ENCODE measurements around the gene CERS6. TPM values are rescaled to one million over a fixed set of nuclear protein-coding genes. Genes with fewer than 3 reads are reported as not detected.

Gene CERS6
- total and polyA plus RNA-seq, 4 donors: 26.6 to 81.0 (median 41.5) TPM

- no peak for DNase-seq (ENCODE audit: low read depth in 4 of 6, low spot score in 6 of 6)
- 98% methylated on average over 3 of the region's 3 CpGs for WGBS (ENCODE audit: insufficient coverage)
- no peaks in the 10 kb centered on the region for H3K9me3 ChIP-seq (ENCODE audit: control insufficient read depth, insufficient read depth, low read length)
- H3K27ac ChIP-seq (ENCODE audit: low read depth, low read length): no peak overlapping the region
- H3K4me1 ChIP-seq (ENCODE audit: control insufficient read depth, insufficient read depth, low read length): peaks cover 5% of the 10 kb centered on the region
- H3K4me3 ChIP-seq (ENCODE audit: low read depth, low read length): no peak overlapping the region
- no peaks in the 10 kb centered on the region for H3K36me3 ChIP-seq (ENCODE audit: control insufficient read depth, insufficient read depth, low read length)
- no peaks in the 10 kb centered on the region for H3K27me3 ChIP-seq (ENCODE audit: control insufficient read depth, insufficient read depth, low read length)
Observed at GRCh38 chr2:168453404-168453803, 2.7 kb upstream of the CERS6 start.

GRCh38 chr2:168454737-168455644 lies 1.1 kb upstream of the CERS6 start:
- 93% methylated on average over 2 of the region's 6 CpGs for WGBS (ENCODE audit: insufficient coverage)
- Histone ChIP-seq H3K27me3 (ENCODE audit: control insufficient read depth, insufficient read depth, low read length) (no peaks in the 10 kb centered on the region), H3K4me3 (ENCODE audit: low read depth, low read length) (peak overlapping the region; percentile 94), H3K27ac (ENCODE audit: low read depth, low read length) (no peak overlapping the region), H3K4me1 (ENCODE audit: control insufficient read depth, insufficient read depth, low read length) (peaks cover 5% of the 10 kb centered on the region), H3K9me3 (ENCODE audit: control insufficient read depth, insufficient read depth, low read length) (no peaks in the 10 kb centered on the region), H3K36me3 (ENCODE audit: control insufficient read depth, insufficient read depth, low read length) (no peaks in the 10 kb centered on the region)
- DNase-seq (ENCODE audit: low read depth in 4 of 6, low spot score in 6 of 6): no peak

- 0% methylated on average over 58 of the region's 61 CpGs for WGBS (ENCODE audit: insufficient coverage)
- peak in 5 of 6 donors; percentile 33 to 92 (median 63) for DNase-seq (ENCODE audit: low read depth in 4 of 6, low spot score in 6 of 6)
Observed at GRCh38 chr2:168456521-168457189, 583 bp downstream of the CERS6 start.

GRCh38 chr2:168457190-168457895 lies 1.3 kb downstream of the CERS6 start:
- H3K36me3 ChIP-seq (ENCODE audit: control insufficient read depth, insufficient read depth, low read length): no peaks in the 10 kb centered on the region
- H3K4me1 ChIP-seq (ENCODE audit: control insufficient read depth, insufficient read depth, low read length): peaks cover 5% of the 10 kb centered on the region
- H3K27ac ChIP-seq (ENCODE audit: low read depth, low read length): peak overlapping the region; percentile 86
- H3K4me3 ChIP-seq (ENCODE audit: low read depth, low read length): peak overlapping the region; percentile 94
- WGBS (ENCODE audit: insufficient coverage): 13% methylated on average over 15 of the region's 17 CpGs
- no peaks in the 10 kb centered on the region for H3K9me3 ChIP-seq (ENCODE audit: control insufficient read depth, insufficient read depth, low read length)
- no peaks in the 10 kb centered on the region for H3K27me3 ChIP-seq (ENCODE audit: control insufficient read depth, insufficient read depth, low read length)
- DNase-seq (ENCODE audit: low read depth in 4 of 6, low spot score in 6 of 6): peak in 3 of 6 donors; percentile 20 to 73 (median 51)

More at GRCh38 chr2:168456521-168457189, 583 bp downstream of the CERS6 start:
- Histone ChIP-seq H3K9me3 (ENCODE audit: control insufficient read depth, insufficient read depth, low read length) (no peaks in the 10 kb centered on the region), H3K27ac (ENCODE audit: low read depth, low read length) (peak overlapping the region; percentile 86), H3K4me3 (ENCODE audit: low read depth, low read length) (peak overlapping the region; percentile 94), H3K4me1 (ENCODE audit: control insufficient read depth, insufficient read depth, low read length) (peaks cover 5% of the 10 kb centered on the region), H3K27me3 (ENCODE audit: control insufficient read depth, insufficient read depth, low read length) (no peaks in the 10 kb centered on the region), H3K36me3 (ENCODE audit: control insufficient read depth, insufficient read depth, low read length) (no peaks in the 10 kb centered on the region)

GRCh38 chr2:168458139-168458538 lies 2.1 kb downstream of the CERS6 start:
- Histone ChIP-seq H3K4me3 (ENCODE audit: low read depth, low read length) (peak overlapping the region; percentile 94), H3K27ac (ENCODE audit: low read depth, low read length) (no peak overlapping the region)
- peak in 2 of 6 donors; percentile 31 to 52 for DNase-seq (ENCODE audit: low read depth in 4 of 6, low spot score in 6 of 6)

GRCh38 chr2:168459256-168459655 lies 3.2 kb downstream of the CERS6 start:
- no peaks in the 10 kb centered on the region for H3K36me3 ChIP-seq (ENCODE audit: control insufficient read depth, insufficient read depth, low read length)
- no peak overlapping the region for H3K27ac ChIP-seq (ENCODE audit: low read depth, low read length)
- H3K4me1 ChIP-seq (ENCODE audit: control insufficient read depth, insufficient read depth, low read length): peaks cover 5% of the 10 kb centered on the region
- H3K4me3 ChIP-seq (ENCODE audit: low read depth, low read length): no peak overlapping the region
- H3K27me3 ChIP-seq (ENCODE audit: control insufficient read depth, insufficient read depth, low read length): no peaks in the 10 kb centered on the region
- WGBS (ENCODE audit: insufficient coverage): no CpG with 5 or more reads among the region's 4 CpGs
- no peaks in the 10 kb centered on the region for H3K9me3 ChIP-seq (ENCODE audit: control insufficient read depth, insufficient read depth, low read length)
- no peak for DNase-seq (ENCODE audit: low read depth in 4 of 6, low spot score in 6 of 6)

More at GRCh38 chr2:168458139-168458538, 2.1 kb downstream of the CERS6 start:
- H3K36me3 ChIP-seq (ENCODE audit: control insufficient read depth, insufficient read depth, low read length): no peaks in the 10 kb centered on the region
- H3K9me3 ChIP-seq (ENCODE audit: control insufficient read depth, insufficient read depth, low read length): no peaks in the 10 kb centered on the region
- H3K4me1 ChIP-seq (ENCODE audit: control insufficient read depth, insufficient read depth, low read length): peaks cover 5% of the 10 kb centered on the region
- H3K27me3 ChIP-seq (ENCODE audit: control insufficient read depth, insufficient read depth, low read length): no peaks in the 10 kb centered on the region
- no CpG with 5 or more reads among the region's 1 CpG for WGBS (ENCODE audit: insufficient coverage)

GRCh38 chr2:168460571-168460970 lies 4.5 kb downstream of the CERS6 start:
- H3K4me3 ChIP-seq (ENCODE audit: low read depth, low read length): no peak overlapping the region
- no peak overlapping the region for H3K27ac ChIP-seq (ENCODE audit: low read depth, low read length)
- no peaks in the 10 kb centered on the region for H3K36me3 ChIP-seq (ENCODE audit: control insufficient read depth, insufficient read depth, low read length)
- peaks cover 3% of the 10 kb centered on the region for H3K4me1 ChIP-seq (ENCODE audit: control insufficient read depth, insufficient read depth, low read length)
- peak in 1 of 6 donors; percentile 30 for DNase-seq (ENCODE audit: low read depth in 4 of 6, low spot score in 6 of 6)
- 60% methylated on average over 2 of the region's 2 CpGs for WGBS (ENCODE audit: insufficient coverage)
- no peaks in the 10 kb centered on the region for H3K27me3 ChIP-seq (ENCODE audit: control insufficient read depth, insufficient read depth, low read length)
- no peaks in the 10 kb centered on the region for H3K9me3 ChIP-seq (ENCODE audit: control insufficient read depth, insufficient read depth, low read length)

- WGBS (ENCODE audit: insufficient coverage): 67% methylated on average over 2 of the region's 2 CpGs
- Histone ChIP-seq H3K4me1 (ENCODE audit: control insufficient read depth, insufficient read depth, low read length) (no peaks in the 10 kb centered on the region), H3K9me3 (ENCODE audit: control insufficient read depth, insufficient read depth, low read length) (no peaks in the 10 kb centered on the region), H3K27me3 (ENCODE audit: control insufficient read depth, insufficient read depth, low read length) (no peaks in the 10 kb centered on the region), H3K27ac (ENCODE audit: low read depth, low read length) (no peak overlapping the region), H3K4me3 (ENCODE audit: low read depth, low read length) (no peak overlapping the region), H3K36me3 (ENCODE audit: control insufficient read depth, insufficient read depth, low read length) (no peaks in the 10 kb centered on the region)
- DNase-seq (ENCODE audit: low read depth in 4 of 6, low spot score in 6 of 6): no peak
Observed at GRCh38 chr2:168461178-168461941, 5.3 kb downstream of the CERS6 start.

- WGBS (ENCODE audit: insufficient coverage): no CpG with 5 or more reads among the region's 2 CpGs
- no peak for DNase-seq (ENCODE audit: low read depth in 4 of 6, low spot score in 6 of 6)
- no peaks in the 10 kb centered on the region for H3K27me3 ChIP-seq (ENCODE audit: control insufficient read depth, insufficient read depth, low read length)
- no peaks in the 10 kb centered on the region for H3K9me3 ChIP-seq (ENCODE audit: control insufficient read depth, insufficient read depth, low read length)
- no peak overlapping the region for H3K27ac ChIP-seq (ENCODE audit: low read depth, low read length)
- H3K4me1 ChIP-seq (ENCODE audit: control insufficient read depth, insufficient read depth, low read length): no peaks in the 10 kb centered on the region
- H3K36me3 ChIP-seq (ENCODE audit: control insufficient read depth, insufficient read depth, low read length): no peaks in the 10 kb centered on the region
- no peak overlapping the region for H3K4me3 ChIP-seq (ENCODE audit: low read depth, low read length)
Observed at GRCh38 chr2:168461942-168462331, 5.9 kb downstream of the CERS6 start.

Measured in spinal cord (tissue), 10 donors.